Left lobe of liver (tissue), 2 donors: ENCODE measurements around the gene HNRNPL. TPM values are rescaled to one million over a fixed set of nuclear protein-coding genes. Genes with fewer than 3 reads are reported as not detected.
A peak's percentile ranks its signal among the peaks of the same experiment; 100 is the strongest.
"Not testable (repeated sequence)": the region's sequence is repeated elsewhere in the genome, so short reads cannot be mapped to it uniquely, and the experiment has no call there.

Source experiments
- ATAC-seq: fragments of 200-7000 bp; cut with Tn5 transposase; one replicate; pipeline ENCODE4 v1.9.1; 2020; ENCODE audit warnings: mild to moderate bottlenecking, moderate library complexity
- DNase-seq: peaks from one replicate; pipeline ENCODE4 v3.0.0-alpha.2; 2020; ENCODE audit warnings: low spot score
- total RNA-seq: library from RNA; stranded (reverse); gene quantifications from one replicate; pipeline ENCODE4 v1.2.1, GENCODE V29; 2021
- donor health status: DM: no; HTN: no; CAD: no; lungs with moderate emphysema.
- donor health status: DM: no; HTN: yes; CAD: no.

HNRNPL gene
- total RNA-seq, 1 donor from 2014 or later = 93.1 TPM

DNA sequence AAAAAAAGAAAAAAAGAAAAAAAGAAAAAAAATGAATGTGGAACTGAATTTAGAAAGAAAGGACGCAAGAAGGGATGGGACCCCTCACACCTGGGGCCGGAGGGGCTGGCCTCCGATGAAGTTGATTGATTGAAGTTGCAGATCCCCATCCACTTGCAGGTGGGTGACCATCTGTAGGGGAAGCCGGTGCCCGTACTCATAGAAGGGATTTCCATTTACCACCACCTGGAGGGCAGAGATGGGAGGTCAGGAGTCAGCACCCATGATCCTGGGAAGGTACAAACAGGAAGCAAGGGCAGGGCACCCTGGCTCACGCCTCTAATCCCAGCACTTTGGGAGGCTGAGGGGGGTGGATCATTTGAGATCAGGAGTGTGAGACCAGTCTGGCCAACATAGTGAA is 43.4 kb downstream of the HNRNPL start:
- DNase-seq (no peak), ATAC-seq (no peak)

DNA sequence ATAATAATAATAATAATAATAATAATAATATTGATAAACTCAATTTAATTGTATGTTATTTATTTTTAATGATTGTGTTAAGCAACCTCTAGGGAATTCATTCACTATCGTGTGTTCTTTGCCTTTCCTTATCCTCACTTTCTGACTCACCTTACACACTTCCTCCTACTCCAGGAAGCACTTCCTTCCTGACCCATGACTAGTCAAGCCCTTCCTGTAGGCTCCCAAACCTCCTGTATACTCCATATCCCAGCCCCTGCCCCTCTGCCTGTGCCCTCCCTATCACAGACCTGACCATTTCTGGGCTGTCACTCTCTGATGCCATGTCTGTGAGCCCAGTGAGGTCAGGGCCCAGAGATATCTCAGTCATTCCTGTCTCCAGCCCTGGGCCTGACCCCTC is 44.6 kb downstream of the HNRNPL start:
- DNase-seq (no peak), ATAC-seq (no peak)

- no peak for DNase-seq
- no peak for ATAC-seq
Observed at GRCh38 chr19:38803543-38803942, 46.2 kb downstream of the HNRNPL start.

- DNase-seq (no peak), ATAC-seq (no peak)
Observed at GRCh38 chr19:38801359-38802095, 48.3 kb downstream of the HNRNPL start.

DNA sequence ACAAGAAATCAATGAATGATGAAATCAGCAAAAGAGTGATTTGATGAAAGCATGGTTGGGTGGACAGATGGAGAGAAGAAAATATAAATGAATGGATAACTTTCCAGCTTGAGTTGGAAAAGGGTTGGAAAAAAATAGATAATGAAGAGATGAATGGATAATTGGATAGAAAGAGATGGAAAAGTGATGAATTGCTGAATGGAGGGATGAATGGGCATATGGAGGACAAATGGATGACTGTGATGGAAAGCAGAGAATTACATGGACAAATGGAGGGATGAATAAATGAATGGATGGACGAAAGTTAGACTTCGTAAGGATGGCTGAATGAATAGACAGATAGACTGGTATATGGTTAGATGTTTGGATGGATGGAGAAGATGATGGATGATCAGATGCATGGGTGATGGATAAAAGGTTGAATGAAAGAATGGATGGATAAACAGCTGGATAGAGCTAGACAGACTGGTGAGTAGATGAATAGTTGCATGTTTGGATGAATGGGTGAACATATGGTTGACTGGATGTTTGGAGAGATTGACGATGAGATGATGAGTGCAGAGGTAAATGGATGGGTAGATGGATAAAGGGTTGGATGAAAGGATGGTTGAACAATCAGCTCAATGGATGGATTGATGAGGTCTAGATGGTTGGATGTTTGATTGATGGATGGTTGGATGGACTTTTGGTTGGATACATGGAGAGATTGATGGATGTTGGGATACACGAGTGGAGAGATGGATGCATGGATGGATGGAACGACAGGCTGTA is 49.0 kb downstream of the HNRNPL start:
- no peak for ATAC-seq

DNA sequence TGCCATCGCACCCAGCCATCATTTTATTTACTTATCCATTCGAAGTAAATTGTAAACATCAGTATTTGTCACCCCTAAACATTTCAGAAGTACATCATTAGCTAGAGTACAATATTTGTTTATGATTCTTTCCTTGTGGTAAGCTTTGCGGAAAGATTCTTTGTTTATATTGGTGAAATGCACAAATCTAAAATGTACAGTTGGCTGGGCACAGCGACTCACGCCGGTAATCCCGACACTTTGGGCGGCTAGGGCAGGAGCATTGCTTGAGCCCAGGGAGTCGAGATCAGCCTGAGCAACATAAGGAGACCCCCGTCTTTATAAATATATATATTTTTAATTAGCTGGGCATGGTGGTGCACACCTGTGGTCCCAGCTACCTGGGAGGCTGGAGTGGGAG is 50.7 kb downstream of the HNRNPL start:
- ATAC-seq (no peak), DNase-seq (no peak)

More for the DNA sequence above, 49.0 kb downstream of the HNRNPL start:
- no peak for DNase-seq

DNA sequence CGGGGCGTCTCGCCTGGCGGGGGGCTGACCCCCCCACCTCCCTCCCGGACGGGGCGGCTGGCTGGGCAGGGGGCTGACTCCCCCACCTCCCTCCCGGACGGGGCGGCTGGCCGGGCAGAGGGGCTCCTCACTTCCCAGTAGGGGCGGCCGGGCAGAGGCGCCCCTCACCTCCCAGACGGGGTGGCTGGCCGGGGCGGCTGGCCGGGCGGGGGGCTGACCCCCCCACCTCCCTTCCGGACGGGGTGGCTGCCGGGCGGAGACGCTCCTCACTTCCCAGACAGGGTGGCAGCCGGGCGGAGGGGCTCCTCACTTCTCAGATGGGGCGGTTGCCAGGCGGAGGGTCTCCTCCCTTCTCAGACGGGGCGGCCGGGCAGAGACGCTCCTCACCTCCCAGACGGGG is 52.0 kb downstream of the HNRNPL start:
- not testable (repeated sequence) for DNase-seq, ATAC-seq

- DNase-seq = no peak
- ATAC-seq = no peak
Observed at GRCh38 chr19:38796154-38796553, 53.6 kb downstream of the HNRNPL start.

- ATAC-seq (no peak), DNase-seq (no peak)
Observed at GRCh38 chr19:38795549-38795948, 54.2 kb downstream of the HNRNPL start.

GRCh38 chr19:38793671-38794070 is 56.1 kb downstream of the HNRNPL start:
- no peak for ATAC-seq
- no peak for DNase-seq

GRCh38 chr19:38793177-38793576 is 56.6 kb downstream of the HNRNPL start:
- no peak for ATAC-seq

GRCh38 chr19:38792250-38793111 is 57.3 kb downstream of the HNRNPL start:
- DNase-seq (no peak), ATAC-seq (peak; percentile 43)

More at GRCh38 chr19:38793177-38793576, 56.6 kb downstream of the HNRNPL start:
- DNase-seq = no peak

DNA sequence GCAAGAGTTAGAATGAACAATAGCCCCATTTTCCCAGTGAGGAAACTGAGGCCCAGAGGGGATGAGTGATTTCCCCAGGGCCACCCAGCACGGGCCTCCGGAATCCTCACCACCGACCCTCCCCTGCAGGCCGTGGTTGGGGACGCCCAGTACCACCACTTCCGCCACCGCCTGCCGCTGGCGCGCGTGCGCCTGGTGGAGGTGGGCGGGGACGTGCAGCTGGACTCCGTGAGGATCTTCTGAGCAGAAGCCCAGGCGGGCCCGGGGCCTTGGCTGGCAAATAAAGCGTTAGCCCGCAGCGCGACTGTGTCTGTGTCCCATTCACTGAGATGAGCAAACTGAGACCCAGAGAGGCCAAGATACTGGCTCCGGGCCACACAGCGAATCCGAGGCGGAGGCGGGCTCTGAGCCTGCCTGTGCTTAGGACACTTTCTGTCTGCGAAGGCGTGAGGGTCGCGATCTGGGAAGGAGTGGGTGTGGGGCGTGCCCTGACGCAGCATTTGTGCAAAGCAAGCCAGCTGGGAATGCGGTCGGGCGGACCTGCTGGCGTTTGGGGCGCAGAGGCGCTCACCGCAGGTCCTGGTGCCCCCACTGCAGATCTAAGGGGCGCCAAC is 58.2 kb downstream of the HNRNPL start:
- peak; percentile 89 for ATAC-seq
- not testable (repeated sequence) for DNase-seq

DNA sequence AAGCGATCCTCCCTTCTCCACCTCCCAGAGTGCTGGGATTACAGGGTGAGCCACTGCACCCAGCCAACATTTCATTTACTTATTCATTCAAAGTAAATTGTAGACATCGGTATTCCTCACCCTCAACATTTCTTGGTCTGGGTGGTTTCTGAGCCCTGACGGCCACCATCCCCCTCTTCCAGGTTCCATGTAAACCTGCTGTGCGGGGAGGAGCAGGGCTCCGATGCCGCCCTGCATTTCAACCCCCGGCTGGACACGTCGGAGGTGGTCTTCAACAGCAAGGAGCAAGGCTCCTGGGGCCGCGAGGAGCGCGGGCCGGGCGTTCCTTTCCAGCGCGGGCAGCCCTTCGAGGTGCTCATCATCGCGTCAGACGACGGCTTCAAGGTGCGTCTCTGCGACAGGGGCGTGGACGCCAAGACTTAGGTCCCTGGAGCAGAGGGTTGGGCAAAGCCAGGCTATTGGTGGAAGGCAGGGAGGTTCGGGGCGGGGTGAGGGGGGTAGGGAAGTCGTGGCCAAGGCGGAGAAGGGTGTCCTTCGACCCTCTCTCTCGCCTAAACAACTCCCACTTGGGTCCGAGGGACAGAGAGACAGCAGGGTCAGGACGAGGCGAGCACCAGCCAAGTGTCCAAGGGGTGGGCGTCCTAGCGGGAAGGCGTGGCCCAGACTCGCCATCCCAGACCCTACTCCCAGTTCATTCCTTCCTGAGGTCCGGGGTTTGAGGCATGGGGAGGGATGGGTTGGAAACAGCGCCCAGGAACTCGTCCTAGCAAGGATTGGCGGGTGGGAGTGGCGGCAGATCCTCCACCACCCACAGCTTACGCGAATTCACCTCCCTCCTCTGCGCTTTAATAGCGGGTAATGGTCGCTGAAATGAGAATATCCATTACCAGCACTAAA is 59.0 kb downstream of the HNRNPL start:
- ATAC-seq, DNase-seq: not testable (repeated sequence)

DNA sequence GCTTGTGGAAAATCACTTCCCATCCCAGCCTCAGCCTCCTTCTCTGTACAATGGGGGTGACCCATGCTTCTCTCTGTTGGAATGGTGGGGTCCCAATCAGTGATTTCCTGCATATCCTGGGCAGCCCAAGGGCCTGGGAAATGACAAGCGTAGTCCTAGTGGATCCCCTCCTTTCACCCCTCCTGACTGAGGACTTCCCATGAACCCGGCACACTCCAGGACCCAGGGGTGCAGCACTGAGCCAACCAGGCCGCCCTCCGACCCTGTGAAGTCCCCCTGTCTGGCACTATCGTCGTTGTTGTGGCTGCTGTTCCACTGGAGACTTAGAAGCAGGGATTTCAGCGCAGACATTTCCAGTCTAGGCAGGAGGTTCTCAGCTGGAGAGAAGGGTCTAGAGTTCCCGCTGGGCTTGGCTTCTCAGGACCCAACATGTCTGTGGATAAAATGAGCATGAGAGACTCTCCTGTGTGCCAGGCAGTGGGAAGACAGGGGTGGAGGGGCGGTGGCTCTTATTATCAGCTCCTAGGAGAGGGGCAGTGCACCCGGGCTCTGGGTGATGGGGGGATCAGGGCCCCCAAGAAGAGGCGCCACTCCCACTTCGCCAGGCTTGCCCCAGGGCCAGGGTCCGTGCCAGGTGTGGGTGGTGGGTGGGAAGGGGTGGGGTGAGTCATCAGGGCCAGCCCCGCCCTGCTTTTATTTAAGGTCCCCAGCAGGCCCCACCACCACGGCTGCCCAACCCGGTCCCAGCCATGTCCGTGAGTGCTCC is 61.1 kb downstream of the HNRNPL start, which contains the start of gene LGALS7B:
LGALS7B (plus strand) TSS at position 723 of the 766 bp plus-strand sequence; CDS start at position 750, 27 bp downstream.
- ATAC-seq = no peak
- DNase-seq = no peak

GRCh38 chr19:38786572-38787265 is 63.1 kb downstream of the HNRNPL start:
- DNase-seq = no peak
- no peak for ATAC-seq
